AG08395 (cell line): ENCODE data around the gene DHH.

Experiments used
- DNase-seq: peaks from one replicate; pipeline ENCODE4 v3.0.0; 2012; ENCODE audit warnings: mixed read lengths, low spot score

Gene DHH

GRCh38 chr12:49050507-49051372, 43.9 kb downstream of the DHH start:
- no peak for DNase-seq

- DNase-seq, result peak; percentile 28
These were observed 44.9 kb downstream of the DHH start for GRCh38 chr12:49049566-49050224.

- DNase-seq, result no peak
These were observed 45.6 kb downstream of the DHH start for GRCh38 chr12:49048953-49049352.

GRCh38 chr12:49046129-49046895, 48.3 kb downstream of the DHH start:
- no peak for DNase-seq

- no peak for DNase-seq
These were observed 49.9 kb downstream of the DHH start for GRCh38 chr12:49044660-49045059.

GRCh38 chr12:49043856-49044258, 50.7 kb downstream of the DHH start:
- DNase-seq, result peak; percentile 69

GRCh38 chr12:49043241-49043640, 51.4 kb downstream of the DHH start:
- DNase-seq, result no peak

- DNase-seq, result no peak
These were observed 52.6 kb downstream of the DHH start for GRCh38 chr12:49041881-49042484.

GRCh38 chr12:49041036-49041880, 53.3 kb downstream of the DHH start:
- no peak for DNase-seq

- no peak for DNase-seq
These were observed 54.2 kb downstream of the DHH start for GRCh38 chr12:49040364-49040855.

- no peak for DNase-seq
These were observed 54.9 kb downstream of the DHH start for GRCh38 chr12:49039421-49040363.

GRCh38 chr12:49038291-49038955, 56.2 kb downstream of the DHH start:
- no peak for DNase-seq

- no peak for DNase-seq
These were observed 56.7 kb downstream of the DHH start for GRCh38 chr12:49037947-49038237.

- DNase-seq, result no peak
These were observed 57.3 kb downstream of the DHH start for GRCh38 chr12:49037111-49037946.
